ENCODE results near the gene KCNJ15. TPM values are rescaled to one million over a fixed set of nuclear protein-coding genes. Genes with fewer than 3 reads are reported as not detected.

The KCNJ15 gene
- total RNA-seq, 6 experiments from 2014 or later: 0.33 to 1.2 (median 0.50) TPM

- no peak for DNase-seq
- no peak overlapping the region for H3K27ac Mint-ChIP-seq
- no peaks in the 10 kb centered on the region for H3K9me3 Mint-ChIP-seq
- peaks cover 28% of the 10 kb centered on the region for H3K4me1 Mint-ChIP-seq (ENCODE audit: low read depth)
- no peaks in the 10 kb centered on the region for H3K36me3 Mint-ChIP-seq (ENCODE audit: low read depth)
- peaks cover 13% of the 10 kb centered on the region for H3K27me3 Mint-ChIP-seq (ENCODE audit: insufficient read depth)
- TF ChIP-seq, protein P1, sequence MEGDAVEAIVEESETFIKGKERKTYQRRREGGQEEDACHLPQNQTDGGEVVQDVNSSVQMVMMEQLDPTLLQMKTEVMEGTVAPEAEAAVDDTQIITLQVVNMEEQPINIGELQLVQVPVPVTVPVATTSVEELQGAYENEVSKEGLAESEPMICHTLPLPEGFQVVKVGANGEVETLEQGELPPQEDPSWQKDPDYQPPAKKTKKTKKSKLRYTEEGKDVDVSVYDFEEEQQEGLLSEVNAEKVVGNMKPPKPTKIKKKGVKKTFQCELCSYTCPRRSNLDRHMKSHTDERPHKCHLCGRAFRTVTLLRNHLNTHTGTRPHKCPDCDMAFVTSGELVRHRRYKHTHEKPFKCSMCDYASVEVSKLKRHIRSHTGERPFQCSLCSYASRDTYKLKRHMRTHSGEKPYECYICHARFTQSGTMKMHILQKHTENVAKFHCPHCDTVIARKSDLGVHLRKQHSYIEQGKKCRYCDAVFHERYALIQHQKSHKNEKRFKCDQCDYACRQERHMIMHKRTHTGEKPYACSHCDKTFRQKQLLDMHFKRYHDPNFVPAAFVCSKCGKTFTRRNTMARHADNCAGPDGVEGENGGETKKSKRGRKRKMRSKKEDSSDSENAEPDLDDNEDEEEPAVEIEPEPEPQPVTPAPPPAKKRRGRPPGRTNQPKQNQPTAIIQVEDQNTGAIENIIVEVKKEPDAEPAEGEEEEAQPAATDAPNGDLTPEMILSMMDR (IDR thresholded peaks at IDR 0.05): no peak
- no peak overlapping the region for H3K4me3 Mint-ChIP-seq
These were observed 98.6 kb downstream of the KCNJ15 start for GRCh38 chr21:38355353-38355752.

DNA sequence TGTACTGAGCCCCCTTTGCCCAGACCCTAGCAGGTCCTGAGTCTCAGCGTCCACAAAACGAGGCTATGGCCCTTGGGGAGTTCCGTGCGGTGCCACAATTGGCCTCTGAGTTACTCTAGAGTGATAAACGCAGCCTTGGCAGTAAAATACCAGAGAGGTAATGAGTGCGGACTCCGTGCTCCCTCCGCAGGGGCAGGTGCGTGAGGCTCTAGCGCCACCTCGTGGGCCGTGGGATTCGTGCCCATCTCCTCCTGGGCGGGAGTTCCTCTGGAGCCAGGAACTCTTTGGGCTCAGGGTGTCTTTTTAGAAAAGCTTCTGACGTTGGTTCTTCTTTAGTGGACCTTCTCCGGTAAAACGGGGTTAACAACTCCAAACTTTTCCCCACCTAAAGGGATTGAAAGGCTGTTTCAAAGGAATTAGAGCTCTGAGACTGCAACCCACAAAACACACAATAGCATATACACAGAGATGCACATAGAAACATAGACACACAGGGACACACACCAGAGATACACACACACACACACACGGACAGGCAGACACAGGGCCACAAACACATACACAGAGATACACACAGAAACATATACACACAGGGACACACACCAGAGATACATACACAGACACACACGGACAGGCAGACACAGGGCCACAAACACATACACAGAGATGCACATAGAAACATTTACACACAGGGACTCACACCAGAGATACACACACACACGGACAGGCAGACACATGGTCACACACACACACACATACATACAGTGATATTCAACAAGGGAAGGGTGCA is 99.4 kb downstream of the KCNJ15 start:
- no peak overlapping the region for H3K27ac Mint-ChIP-seq
- peak; percentile 57 for DNase-seq
- H3K4me3 Mint-ChIP-seq: no peak overlapping the region
- TF ChIP-seq, protein P1 (IDR thresholded peaks at IDR 0.05): peak; percentile 98
- peaks cover 20% of the 10 kb centered on the region for H3K4me1 Mint-ChIP-seq (ENCODE audit: low read depth)
- H3K36me3 Mint-ChIP-seq (ENCODE audit: low read depth): no peaks in the 10 kb centered on the region
- peaks cover 14% of the 10 kb centered on the region for H3K27me3 Mint-ChIP-seq (ENCODE audit: insufficient read depth)
- no peaks in the 10 kb centered on the region for H3K9me3 Mint-ChIP-seq

Other genes starting within 250 kb of the KCNJ15 start
- not detected for gene ERG, start 241.5 kb downstream of the KCNJ15 start, total RNA-seq (2021; fragmentation: NEBNext Ultra II Directional; extraction: Animal tissue kit (Norgen Biotek cat#: 25700))

Data from HFFc6 (cell line).